ENCODE results near the gene APBA2. TPM values are rescaled to one million over a fixed set of nuclear protein-coding genes. Genes with fewer than 3 reads are reported as not detected.
A peak's percentile ranks its signal among the peaks of the same experiment; 100 is the strongest.
"Not testable (repeated sequence)": the region's sequence is repeated elsewhere in the genome, so short reads cannot be mapped to it uniquely, and the experiment has no call there.

APBA2 gene
- 1 to 10 TPM; 9.1 to 9.8 TPM for total RNA-seq

DNA sequence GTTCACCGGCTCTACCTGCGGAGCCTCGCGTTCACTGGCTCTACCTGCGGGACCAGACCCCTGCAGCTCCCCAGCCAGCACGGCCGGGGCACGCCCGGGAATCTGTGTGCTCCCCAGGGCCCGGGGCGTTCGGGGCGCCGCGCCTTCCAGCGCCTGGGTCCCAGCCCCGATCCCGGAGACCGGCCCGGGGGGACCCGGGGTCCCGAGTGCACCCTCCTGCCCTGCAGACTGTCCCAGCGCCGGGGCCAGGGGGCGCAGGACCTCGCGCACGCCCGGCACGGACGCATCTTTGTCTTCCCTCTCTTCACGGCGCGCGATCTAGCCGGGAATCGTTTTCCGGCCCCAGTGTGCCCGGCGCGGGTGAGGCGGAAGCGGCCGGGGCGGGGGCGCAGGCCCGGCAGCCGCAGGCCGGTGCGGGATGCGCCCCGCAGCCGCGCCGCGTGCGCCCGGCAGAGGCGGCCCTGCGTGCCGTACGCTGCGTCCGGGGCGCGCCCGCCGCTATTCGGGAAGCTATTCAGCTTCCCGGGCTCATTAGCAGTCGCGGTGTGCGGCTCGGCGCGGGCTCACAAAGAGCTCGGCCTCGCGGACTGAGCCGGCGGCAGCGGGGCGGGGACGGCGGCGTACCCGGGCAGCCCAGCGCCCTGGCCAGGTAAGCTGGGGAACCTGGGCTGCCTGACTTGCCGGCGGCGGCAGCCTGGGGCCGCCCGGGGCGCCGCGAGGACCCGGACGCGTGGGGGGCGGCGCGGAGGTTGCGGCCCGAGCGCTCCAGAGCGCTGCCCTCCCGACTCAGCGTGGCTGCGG, at the start of gene APBA2:
TSS of gene APBA2 (plus strand) at position 345 of the 801 bp plus-strand sequence. CDS start 167,911 bp downstream, outside the sequence.
- Mint-ChIP-seq H3K9me3 (no peaks in the 10 kb centered on the region), H3K27ac (no peak within 1 kb of the TSS), H3K36me3 (ENCODE audit: insufficient read depth in 2 of 2) (no peaks in the 10 kb centered on the region), H3K27me3 (ENCODE audit: low read depth) (no peaks in the 10 kb centered on the region), H3K4me1 (ENCODE audit: low read depth) (peaks cover 37% of the 10 kb centered on the region), H3K4me3 (peak within 1 kb of the TSS; percentile 76 to 86)
- DNase-seq (peak; percentile 42 to 58), ATAC-seq (replicated peaks in 1 of 2) (peak; percentile 55 to 64)

DNA sequence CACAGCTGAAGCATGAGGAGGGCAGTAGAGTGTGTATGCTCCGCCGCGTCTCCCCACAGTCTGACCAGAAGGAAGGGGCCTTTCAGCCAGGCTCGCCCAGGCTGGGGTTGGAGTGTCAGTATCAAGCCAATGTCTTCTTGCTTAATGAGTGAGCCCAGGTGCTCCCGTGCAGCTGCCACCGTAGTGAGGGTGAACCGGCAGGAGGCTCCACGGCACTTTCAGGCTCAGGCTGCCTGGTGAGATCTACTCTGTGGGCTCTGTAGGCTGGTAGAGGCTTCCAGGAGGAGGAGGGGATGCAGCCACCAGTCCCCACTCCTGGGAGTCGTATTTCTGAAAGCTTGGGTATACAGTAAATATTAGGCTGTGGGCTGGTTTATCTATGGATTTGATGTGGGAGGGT, 45.5 kb upstream of the APBA2 start:
- not testable (repeated sequence) for H3K36me3 Mint-ChIP-seq (ENCODE audit: insufficient read depth in 2 of 2); DNase-seq; ATAC-seq (replicated peaks in 1 of 2); H3K27me3 Mint-ChIP-seq (ENCODE audit: low read depth); H3K9me3 Mint-ChIP-seq; H3K4me3 Mint-ChIP-seq; H3K4me1 Mint-ChIP-seq (ENCODE audit: low read depth); H3K27ac Mint-ChIP-seq

DNA sequence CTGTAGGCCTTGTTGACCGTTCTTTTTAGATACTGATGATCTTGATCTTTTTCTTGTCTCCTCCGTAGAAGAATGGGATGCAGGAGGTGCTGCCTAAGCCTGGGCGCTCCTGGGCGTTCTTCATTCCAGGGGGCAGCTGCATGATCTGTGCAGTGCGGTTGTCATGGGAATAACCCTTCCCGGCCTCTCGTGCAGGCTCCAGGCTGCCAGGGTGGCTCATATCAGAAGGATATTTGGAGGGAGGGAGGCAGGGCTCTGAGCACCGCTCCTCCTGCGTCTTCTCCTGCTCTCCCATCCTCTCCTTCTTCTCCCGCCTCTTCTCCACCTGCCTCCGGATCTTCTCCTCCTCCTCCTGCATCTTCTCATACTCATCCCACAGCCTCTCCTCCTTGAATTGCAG, 43.6 kb upstream of the APBA2 start:
- not testable (repeated sequence) for H3K4me3 Mint-ChIP-seq; H3K9me3 Mint-ChIP-seq; H3K27ac Mint-ChIP-seq; H3K4me1 Mint-ChIP-seq (ENCODE audit: low read depth); H3K27me3 Mint-ChIP-seq (ENCODE audit: low read depth); DNase-seq; ATAC-seq (replicated peaks in 1 of 2); H3K36me3 Mint-ChIP-seq (ENCODE audit: insufficient read depth in 2 of 2)

DNA sequence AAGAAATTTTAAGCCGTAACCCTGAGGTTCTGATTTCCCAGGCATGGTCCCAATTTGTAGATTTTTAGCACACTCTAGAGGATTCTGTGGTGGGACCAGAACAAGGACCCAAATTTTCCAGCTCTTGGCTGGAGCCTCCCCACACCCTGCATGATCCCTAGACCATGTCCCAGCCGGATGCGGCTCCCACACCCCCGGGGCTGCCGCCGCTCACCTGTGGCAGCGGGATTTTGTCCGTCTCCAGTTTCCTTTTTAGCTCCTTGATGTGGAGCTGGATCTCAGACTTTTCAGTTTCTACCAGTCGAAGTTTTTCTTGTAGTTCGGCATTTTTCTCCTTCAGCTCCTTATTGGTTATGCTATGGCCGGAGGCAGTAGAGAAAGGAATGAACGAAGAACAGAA, 42.3 kb upstream of the APBA2 start:
- not testable (repeated sequence) for H3K4me1 Mint-ChIP-seq (ENCODE audit: low read depth); DNase-seq; H3K9me3 Mint-ChIP-seq; H3K27ac Mint-ChIP-seq; H3K4me3 Mint-ChIP-seq; H3K36me3 Mint-ChIP-seq (ENCODE audit: insufficient read depth in 2 of 2); H3K27me3 Mint-ChIP-seq (ENCODE audit: low read depth); ATAC-seq (replicated peaks in 1 of 2)

DNA sequence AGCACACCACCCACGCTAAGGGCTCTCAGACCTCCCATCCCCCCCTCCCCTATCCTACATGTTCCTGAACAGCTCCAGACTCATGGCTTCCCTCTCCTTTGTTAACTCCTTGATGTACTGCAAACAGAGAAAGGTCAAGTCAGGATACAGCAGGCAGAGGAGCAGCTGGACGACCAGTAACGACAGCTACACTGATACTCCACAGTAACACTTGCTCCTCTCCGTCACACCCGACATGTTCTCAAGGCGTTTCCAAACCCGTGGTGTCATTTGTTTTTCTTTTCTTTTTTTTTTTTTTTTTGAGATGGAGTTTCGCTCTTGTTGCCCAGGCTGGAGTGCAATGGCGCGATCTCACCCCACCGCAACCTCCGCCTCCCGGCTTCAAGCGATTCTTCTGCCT, 41.6 kb upstream of the APBA2 start:
- H3K27me3 Mint-ChIP-seq (ENCODE audit: low read depth); ATAC-seq (replicated peaks in 1 of 2); H3K4me3 Mint-ChIP-seq: not testable (repeated sequence)

DNA sequence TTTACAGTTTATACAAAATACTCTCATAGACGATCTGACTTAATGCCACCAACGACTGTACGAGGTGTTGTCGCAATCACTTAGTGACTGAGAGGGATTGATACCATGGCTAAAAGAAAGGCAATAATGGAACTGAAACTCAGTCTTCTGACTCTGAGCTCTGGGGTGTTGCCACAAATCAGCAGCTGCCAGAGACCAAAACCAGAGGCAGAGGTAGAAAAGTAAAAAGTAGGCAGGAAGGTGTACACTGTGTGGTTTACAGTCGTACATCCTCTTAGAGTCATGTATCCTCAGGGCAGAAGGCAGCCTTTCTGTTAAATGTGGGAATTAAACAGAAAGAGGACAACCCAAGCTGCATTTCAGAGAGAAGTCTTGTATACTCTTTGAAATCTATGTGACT, 38.5 kb upstream of the APBA2 start:
- ATAC-seq (replicated peaks in 1 of 2) (peak; percentile 94 to 99), DNase-seq (peak in 1 of 2 donors; percentile 40)
- H3K27me3 Mint-ChIP-seq (ENCODE audit: low read depth); H3K4me1 Mint-ChIP-seq (ENCODE audit: low read depth); H3K36me3 Mint-ChIP-seq (ENCODE audit: insufficient read depth in 2 of 2); H3K9me3 Mint-ChIP-seq; H3K27ac Mint-ChIP-seq: not testable (repeated sequence)
- peak overlapping the region in 1 of 2 donors; percentile 34 for H3K4me3 Mint-ChIP-seq

More for the DNA sequence above, 41.6 kb upstream of the APBA2 start:
- H3K9me3 Mint-ChIP-seq; H3K27ac Mint-ChIP-seq; H3K4me1 Mint-ChIP-seq (ENCODE audit: low read depth); H3K36me3 Mint-ChIP-seq (ENCODE audit: insufficient read depth in 2 of 2); DNase-seq: not testable (repeated sequence)

DNA sequence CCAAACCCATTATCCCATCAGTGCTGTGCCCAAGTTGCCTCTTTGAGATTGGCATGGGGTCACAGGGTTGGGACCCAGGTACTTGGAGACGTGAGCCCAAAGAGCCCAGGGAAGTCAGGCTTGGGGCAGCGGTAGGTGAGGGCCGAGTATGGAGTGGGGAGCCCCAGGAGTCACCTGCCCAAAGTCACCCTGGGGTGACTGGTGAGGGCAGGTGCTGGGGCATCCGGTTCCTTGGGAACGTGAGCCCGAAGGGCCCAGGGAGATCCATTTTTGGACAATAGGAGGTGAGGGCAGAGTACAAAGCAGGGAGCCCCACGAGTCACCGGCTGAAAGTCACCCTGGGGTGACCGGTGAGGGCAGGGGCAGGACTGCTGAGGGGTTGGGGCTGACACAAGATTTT, 37.8 kb upstream of the APBA2 start:
- peak in 1 of 2 donors; percentile 16 for ATAC-seq (replicated peaks in 1 of 2)
- not testable (repeated sequence) for H3K4me1 Mint-ChIP-seq (ENCODE audit: low read depth); H3K36me3 Mint-ChIP-seq (ENCODE audit: insufficient read depth in 2 of 2); H3K4me3 Mint-ChIP-seq; H3K27ac Mint-ChIP-seq; DNase-seq; H3K9me3 Mint-ChIP-seq; H3K27me3 Mint-ChIP-seq (ENCODE audit: low read depth)

DNA sequence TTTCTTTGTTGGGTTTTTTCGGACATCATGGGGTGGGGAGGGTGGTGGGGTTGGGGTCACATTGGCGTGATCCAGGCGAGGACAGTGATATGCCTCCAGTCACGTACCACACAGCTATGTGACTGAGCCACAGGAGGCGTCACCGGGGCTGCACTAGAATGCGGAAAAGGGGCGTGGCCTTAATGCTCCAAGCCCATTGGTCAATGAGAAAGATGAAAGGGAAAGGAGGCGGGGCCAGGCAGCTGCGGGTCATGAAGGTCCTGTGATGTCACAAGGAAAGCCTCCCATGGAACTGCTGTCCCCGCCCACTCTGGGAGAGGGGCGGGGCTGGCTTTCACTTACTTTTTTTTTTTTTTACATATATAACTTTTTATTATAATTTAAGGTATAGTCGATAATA, 37.3 kb upstream of the APBA2 start, which contains the start of gene GOLGA6L7:
TSS of gene GOLGA6L7 (minus strand) at position 124 of the 400 bp plus-strand sequence. CDS start at position 29, 95 bp downstream.
- not testable (repeated sequence) for H3K4me1 Mint-ChIP-seq (ENCODE audit: low read depth); H3K27me3 Mint-ChIP-seq (ENCODE audit: low read depth); H3K4me3 Mint-ChIP-seq; H3K9me3 Mint-ChIP-seq; H3K27ac Mint-ChIP-seq; DNase-seq; ATAC-seq (replicated peaks in 1 of 2); H3K36me3 Mint-ChIP-seq (ENCODE audit: insufficient read depth in 2 of 2)

DNA sequence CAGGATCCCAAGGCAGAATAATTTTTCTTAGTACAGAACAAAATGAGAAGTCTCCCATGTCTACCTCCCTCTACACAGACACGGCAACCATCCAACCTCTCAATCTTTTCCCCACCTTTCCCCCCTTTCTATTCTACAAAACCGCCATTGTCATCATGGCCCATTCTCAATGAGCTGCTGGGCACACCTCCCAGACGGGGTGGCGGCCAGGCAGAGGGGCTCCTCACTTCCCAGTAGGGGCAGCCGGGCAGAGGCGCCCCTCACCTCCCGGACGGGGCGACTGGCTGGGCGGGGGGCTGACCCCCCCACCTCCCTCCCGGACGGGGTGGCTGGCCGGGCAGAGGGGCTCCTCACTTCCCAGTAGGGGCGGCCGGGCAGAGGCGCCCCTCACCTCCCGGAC, 36.5 kb upstream of the APBA2 start:
- ATAC-seq (replicated peaks in 1 of 2); H3K9me3 Mint-ChIP-seq; H3K27me3 Mint-ChIP-seq (ENCODE audit: low read depth); DNase-seq; H3K36me3 Mint-ChIP-seq (ENCODE audit: insufficient read depth in 2 of 2); H3K4me3 Mint-ChIP-seq; H3K4me1 Mint-ChIP-seq (ENCODE audit: low read depth); H3K27ac Mint-ChIP-seq: not testable (repeated sequence)

DNA sequence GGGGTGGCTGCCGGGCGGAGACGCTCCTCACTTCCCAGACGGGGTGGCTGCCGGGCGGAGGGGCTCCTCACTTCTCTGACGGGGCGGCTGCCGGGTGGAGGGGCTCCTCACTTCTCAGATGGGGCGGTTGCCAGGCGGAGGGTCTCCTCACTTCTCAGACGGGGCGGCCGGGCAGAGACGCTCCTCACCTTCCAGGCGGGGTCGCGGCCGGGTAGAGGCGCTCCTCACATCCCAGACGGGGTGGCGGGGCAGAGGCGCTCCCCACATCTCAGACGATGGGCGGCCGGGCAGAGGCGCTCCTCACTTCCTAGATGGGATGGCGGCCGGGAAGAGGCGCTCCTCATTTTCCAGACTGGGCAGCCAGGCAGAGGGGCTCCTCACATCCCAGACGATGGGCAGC, 36.0 kb upstream of the APBA2 start:
- H3K4me3 Mint-ChIP-seq; H3K36me3 Mint-ChIP-seq (ENCODE audit: insufficient read depth in 2 of 2); H3K27ac Mint-ChIP-seq; H3K9me3 Mint-ChIP-seq; ATAC-seq (replicated peaks in 1 of 2); H3K27me3 Mint-ChIP-seq (ENCODE audit: low read depth); DNase-seq: not testable (repeated sequence)
- peaks cover 11% of the 10 kb centered on the region for H3K4me1 Mint-ChIP-seq (ENCODE audit: low read depth)

DNA sequence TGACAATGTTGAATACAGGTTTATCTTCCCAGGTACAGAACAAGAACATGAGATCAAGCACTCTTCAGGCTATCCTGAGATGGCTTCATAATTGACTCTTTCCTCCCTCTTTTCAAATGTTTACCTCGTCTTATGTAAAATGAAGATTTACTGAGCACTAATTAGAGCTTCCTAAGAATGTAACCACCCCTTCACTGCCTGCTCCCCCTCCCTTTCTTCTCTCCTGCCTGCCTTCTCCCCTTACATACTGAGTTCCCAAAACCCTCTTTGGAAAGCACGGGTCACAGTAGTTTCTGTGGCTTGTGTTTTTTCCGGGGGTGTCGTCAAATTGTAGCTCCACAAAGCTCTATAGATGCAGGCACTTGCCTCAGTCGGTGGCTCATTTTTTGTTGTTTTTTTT, 32.1 kb upstream of the APBA2 start:
- H3K4me1 Mint-ChIP-seq (ENCODE audit: low read depth); H3K9me3 Mint-ChIP-seq; DNase-seq; ATAC-seq (replicated peaks in 1 of 2); H3K27me3 Mint-ChIP-seq (ENCODE audit: low read depth); H3K4me3 Mint-ChIP-seq; H3K27ac Mint-ChIP-seq; H3K36me3 Mint-ChIP-seq (ENCODE audit: insufficient read depth in 2 of 2): not testable (repeated sequence)

DNA sequence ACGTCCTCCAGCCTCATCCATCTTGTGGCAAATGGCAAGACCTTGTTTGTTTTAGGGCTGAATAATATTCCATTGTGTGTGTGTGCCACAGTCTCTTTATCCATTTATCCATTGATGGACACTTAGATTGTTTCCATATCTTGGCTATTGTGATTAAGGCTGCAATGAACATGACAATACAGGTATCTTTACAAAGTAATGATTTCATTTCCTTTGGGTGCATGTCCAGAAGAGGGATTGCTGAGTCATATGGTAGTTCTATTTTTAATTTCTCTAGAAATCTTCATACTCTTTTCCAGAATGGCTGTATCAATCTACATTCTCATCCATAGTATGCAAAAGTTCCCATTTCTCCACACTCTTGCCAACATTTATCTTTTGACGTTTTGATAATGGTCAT, 31.2 kb upstream of the APBA2 start:
- not testable (repeated sequence) for H3K27ac Mint-ChIP-seq; H3K9me3 Mint-ChIP-seq; ATAC-seq (replicated peaks in 1 of 2); H3K4me1 Mint-ChIP-seq (ENCODE audit: low read depth); DNase-seq; H3K4me3 Mint-ChIP-seq; H3K36me3 Mint-ChIP-seq (ENCODE audit: insufficient read depth in 2 of 2); H3K27me3 Mint-ChIP-seq (ENCODE audit: low read depth)

DNA sequence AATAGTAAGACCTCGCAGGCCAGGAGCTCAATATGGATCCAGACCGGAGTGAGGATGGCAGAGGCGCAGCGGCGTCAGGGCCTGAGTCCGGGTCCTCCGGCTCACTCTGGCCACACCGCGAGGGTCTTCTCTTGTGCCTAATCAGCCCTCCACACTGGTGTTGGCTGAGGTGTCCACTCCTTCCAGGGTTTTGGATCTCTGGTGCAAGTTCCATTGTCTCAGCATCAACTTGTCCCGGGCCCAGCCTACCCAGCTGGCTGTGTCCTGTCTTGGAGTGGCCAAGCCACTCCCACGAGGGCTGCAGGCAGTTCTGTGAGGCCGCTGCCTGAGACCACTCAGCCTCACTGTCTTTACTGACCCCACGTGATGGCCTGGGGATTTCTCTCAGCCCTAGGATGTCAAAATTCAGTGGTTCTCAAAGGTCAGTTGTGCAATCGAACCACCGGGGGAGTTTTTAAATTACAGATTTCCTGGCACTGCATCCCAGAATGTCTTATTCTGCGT, 24.7 kb upstream of the APBA2 start:
- no peaks in the 10 kb centered on the region for H3K9me3 Mint-ChIP-seq
- H3K36me3 Mint-ChIP-seq (ENCODE audit: insufficient read depth in 2 of 2), result no peaks in the 10 kb centered on the region
- DNase-seq, result no peak
- H3K4me1 Mint-ChIP-seq (ENCODE audit: low read depth), result no peaks in the 10 kb centered on the region
- no peak overlapping the region for H3K4me3 Mint-ChIP-seq
- no peaks in the 10 kb centered on the region for H3K27me3 Mint-ChIP-seq (ENCODE audit: low read depth)
- ATAC-seq (replicated peaks in 1 of 2), result no peak
- no peak overlapping the region for H3K27ac Mint-ChIP-seq
